ENCODE results near the gene KIF21A.
"Not testable (repeated sequence)": the region's sequence is repeated elsewhere in the genome, so short reads cannot be mapped to it uniquely, and the experiment has no call there.

Gene KIF21A

GRCh38 chr12:39332661-39333175, 110.2 kb downstream of the KIF21A start:
- FAIRE-seq = no peak

- FAIRE-seq = no peak
Observed at GRCh38 chr12:39331539-39332261, 111.2 kb downstream of the KIF21A start.

GRCh38 chr12:39329876-39330275, 113.0 kb downstream of the KIF21A start:
- no peak for FAIRE-seq

GRCh38 chr12:39329018-39329417, 113.9 kb downstream of the KIF21A start:
- FAIRE-seq = no peak

- FAIRE-seq = no peak
Observed at GRCh38 chr12:39327965-39328364, 115.0 kb downstream of the KIF21A start.

GRCh38 chr12:39327510-39327909, 115.4 kb downstream of the KIF21A start:
- FAIRE-seq = no peak

GRCh38 chr12:39319180-39319579, 123.7 kb downstream of the KIF21A start:
- FAIRE-seq = no peak

- no peak for FAIRE-seq
Observed at GRCh38 chr12:39314547-39314946, 128.4 kb downstream of the KIF21A start.

GRCh38 chr12:39309516-39309915, 133.4 kb downstream of the KIF21A start:
- no peak for FAIRE-seq

- no peak for FAIRE-seq
Observed at GRCh38 chr12:39301422-39301821, 141.5 kb downstream of the KIF21A start.

GRCh38 chr12:39300799-39301198, 142.1 kb downstream of the KIF21A start:
- FAIRE-seq = no peak

- FAIRE-seq = no peak
Observed at GRCh38 chr12:39297891-39298290, 145.0 kb downstream of the KIF21A start.

- FAIRE-seq = no peak
Observed at GRCh38 chr12:39296496-39296895, 146.4 kb downstream of the KIF21A start.

GRCh38 chr12:39295593-39295992, 147.3 kb downstream of the KIF21A start:
- not testable (repeated sequence) for FAIRE-seq

GRCh38 chr12:39294715-39295114, 148.2 kb downstream of the KIF21A start:
- FAIRE-seq = no peak

GRCh38 chr12:39292125-39292630, 150.7 kb downstream of the KIF21A start:
- no peak for FAIRE-seq

- no peak for FAIRE-seq
Observed at GRCh38 chr12:39287817-39288216, 155.1 kb downstream of the KIF21A start.

GRCh38 chr12:39287409-39287808, 155.5 kb downstream of the KIF21A start:
- FAIRE-seq = no peak

GRCh38 chr12:39278426-39278825, 164.5 kb downstream of the KIF21A start:
- FAIRE-seq = no peak

GRCh38 chr12:39277416-39277815, 165.5 kb downstream of the KIF21A start:
- no peak for FAIRE-seq

- no peak for FAIRE-seq
Observed at GRCh38 chr12:39275846-39276245, 167.1 kb downstream of the KIF21A start.

GRCh38 chr12:39272871-39273655, 169.9 kb downstream of the KIF21A start:
- no peak for FAIRE-seq

GRCh38 chr12:39269492-39269891, 173.4 kb downstream of the KIF21A start:
- no peak for FAIRE-seq

GRCh38 chr12:39267886-39268285, 175.0 kb downstream of the KIF21A start:
- no peak for FAIRE-seq

Measured in colon (tissue), 2 donors.